GM21717 (cell line): Measurements from ENCODE around the gene FOXK1.
"Not testable (repeated sequence)": the region's sequence is repeated elsewhere in the genome, so short reads cannot be mapped to it uniquely, and the experiment has no call there.

ENCODE experiments used
- ATAC-seq: cut with Tn5 transposase; IDR thresholded peaks from one replicate; pipeline ENCODE4 v1.9.1; 2021; ENCODE audit warnings: mild to moderate bottlenecking, moderate library complexity; ENCODE audit not compliant: unreplicated experiment

Gene FOXK1

DNA sequence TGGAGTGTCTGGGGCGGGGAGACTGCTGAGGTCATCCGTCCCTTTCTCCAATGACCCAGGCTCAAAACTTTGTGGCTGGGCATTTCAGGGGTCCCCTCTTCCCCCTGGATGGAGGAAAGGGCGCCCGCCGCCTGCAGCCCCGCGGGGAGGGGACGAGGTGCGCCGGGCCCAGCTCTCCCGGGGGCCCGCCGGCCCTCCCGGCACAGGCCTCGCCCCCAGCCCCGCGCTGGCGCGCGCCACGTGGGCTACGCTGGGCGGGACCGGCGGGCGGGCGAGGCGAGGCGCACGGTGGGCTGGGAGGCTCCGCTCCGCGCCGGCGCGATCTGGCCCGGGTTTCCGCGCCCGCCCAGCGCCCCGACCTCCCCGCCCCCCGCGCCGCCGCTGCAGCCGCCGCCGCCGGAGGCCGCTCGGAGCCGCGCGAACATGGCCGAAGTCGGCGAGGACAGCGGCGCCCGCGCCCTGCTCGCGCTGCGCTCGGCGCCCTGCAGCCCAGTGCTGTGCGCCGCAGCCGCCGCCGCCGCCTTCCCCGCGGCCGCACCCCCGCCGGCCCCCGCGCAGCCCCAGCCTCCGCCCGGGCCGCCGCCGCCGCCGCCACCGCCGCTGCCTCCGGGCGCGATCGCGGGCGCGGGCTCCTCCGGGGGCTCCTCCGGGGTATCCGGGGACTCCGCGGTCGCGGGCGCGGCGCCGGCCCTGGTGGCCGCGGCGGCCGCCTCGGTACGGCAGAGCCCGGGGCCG lies at the start of gene FOXK1:
FOXK1 (plus strand) TSS at position 410 of the 735 bp plus-strand sequence; CDS start at position 424, 14 bp downstream.
- ATAC-seq, result peak; percentile 54

DNA sequence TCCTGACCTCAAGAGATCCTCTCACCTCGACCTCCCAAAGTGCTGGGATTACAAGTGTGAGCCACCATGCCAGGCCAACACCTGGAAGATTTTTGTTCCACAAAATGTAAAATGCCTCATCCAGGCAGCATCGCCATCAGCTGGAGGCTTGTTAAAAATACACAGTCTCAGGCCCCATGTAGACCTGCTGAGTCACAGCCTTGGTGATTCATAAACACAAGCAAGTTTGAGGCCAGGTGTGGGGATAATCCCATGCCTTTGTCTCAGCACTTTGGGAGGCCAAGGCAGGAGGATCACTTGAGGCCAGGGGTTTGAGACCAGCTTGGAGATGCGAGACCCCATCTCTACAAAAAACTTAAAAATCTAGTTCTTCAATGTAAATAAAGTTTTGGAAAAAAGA lies 49.1 kb upstream of the FOXK1 start:
- ATAC-seq, result no peak

DNA sequence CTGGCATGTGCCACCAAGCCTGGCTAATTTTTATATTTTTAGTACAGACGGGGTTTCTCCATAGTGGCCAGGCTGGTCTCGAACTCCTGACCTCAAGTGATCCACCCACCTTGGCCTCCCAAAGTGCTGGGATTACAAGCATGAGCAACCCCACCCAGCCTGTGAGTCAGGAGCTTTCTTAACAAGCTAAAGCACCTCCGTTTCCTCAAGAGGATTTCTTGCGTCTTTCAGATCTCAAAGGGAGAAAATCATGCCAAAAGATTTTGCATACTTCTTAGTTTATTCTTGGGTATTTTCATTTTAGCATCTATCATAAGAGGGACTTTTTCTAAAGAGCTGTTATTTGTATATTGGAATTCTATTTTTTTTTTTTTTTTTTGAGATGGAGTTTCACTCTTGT lies 47.9 kb upstream of the FOXK1 start:
- ATAC-seq, result no peak

DNA sequence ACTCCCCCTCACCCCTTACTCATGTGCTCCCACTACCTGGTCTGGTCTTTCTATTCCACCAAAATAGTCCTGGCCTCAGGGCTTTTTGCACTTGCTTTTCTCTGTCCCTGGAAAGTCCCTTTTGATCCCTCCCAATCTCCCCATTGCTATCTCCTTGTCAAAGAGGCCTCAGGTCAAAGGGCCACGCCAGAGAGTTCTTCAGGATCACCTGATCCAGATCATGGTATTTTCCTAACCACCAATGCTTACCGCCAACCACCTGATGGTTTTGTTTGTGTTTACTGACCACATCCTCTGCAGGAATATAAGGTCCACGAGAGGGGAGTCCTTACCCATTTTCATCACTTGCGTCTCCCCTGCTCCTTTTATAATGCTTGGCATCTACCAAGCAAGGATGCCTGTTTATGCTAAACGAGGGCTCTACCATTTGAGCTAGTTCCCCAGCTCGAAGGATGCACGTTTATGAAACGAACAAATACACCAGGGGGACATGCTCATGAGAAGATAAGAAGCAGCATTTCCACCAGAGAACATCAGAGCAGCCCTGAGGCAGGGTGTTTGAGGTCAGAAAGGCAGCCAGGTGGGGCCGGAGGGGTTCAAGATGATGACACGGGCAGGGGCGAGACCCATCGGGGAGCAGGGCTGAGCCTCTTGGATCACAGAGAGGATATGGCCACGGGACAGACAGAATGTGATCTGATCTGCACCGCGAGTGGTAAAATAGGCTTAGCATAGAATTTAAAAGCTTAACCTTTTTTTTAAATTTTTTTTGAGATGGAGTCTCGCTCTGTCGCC lies 43.1 kb upstream of the FOXK1 start:
- ATAC-seq, result no peak

DNA sequence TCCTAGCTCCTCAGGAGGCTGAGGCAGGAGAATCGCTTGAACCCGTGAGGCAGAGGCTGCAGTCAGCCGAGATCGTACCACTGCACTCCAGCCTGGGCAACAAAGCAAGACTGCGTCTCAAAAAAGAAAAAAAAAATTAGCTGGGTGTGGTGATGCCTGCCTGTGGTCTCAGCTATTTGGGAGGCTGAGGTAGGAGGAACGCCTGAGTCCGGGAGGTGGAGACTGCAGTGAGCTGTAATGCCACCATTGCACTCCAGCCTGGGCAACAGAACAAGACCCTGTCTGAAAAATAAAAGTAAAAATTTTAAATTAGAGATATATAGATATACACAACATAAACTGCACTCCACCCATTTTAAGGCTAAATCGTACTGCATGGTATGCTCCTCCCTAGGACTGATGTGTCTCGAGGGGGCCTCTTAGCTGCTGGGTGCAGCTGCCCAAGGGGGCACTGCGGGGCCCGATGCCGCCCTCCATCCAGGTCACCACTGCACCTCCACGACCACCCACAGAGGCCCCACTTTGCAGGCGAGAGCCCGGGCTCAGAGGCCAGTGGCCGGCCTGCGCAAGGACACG lies 40.9 kb upstream of the FOXK1 start:
- no peak for ATAC-seq

DNA sequence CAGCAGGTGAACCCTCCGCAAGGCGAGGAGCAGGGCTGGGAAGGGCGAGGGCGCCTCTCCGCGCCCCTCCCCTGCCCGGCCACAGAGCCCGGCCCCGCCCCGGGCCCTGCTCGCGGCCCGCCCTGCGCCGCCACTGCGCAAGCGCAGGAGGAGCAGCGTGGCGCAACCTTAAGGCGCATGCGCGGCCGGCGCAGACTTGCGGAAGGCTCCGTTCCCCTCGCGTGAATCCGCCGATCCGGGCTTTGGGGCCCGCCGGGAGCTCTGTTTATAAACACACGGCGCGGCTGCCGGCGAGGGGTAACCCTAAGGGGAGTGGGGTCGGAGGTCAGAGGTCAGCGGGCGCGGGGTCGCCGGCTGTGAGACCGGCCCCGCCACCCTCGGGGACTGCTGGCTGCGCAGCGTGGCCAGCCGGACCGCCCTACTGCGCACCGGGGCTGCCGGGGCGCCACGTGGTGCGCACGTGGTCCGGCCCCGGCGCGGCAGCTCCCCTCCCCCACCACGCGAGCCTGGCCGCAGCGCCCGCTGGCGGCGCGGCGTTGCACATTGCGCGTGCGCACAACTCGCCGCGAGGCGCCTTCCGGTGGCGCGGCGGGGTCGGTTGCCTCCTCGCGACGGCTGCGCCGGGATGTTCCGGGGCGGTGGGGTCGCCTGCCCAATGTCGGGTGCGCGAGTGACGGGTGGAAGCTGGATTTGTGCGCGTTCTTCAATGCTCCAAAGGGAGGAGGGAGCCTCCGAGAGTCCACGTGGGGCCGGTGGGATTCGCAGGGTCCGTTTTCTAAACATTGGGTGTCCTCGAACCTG lies 40.2 kb upstream of the FOXK1 start:
- peak; percentile 77 for ATAC-seq

DNA sequence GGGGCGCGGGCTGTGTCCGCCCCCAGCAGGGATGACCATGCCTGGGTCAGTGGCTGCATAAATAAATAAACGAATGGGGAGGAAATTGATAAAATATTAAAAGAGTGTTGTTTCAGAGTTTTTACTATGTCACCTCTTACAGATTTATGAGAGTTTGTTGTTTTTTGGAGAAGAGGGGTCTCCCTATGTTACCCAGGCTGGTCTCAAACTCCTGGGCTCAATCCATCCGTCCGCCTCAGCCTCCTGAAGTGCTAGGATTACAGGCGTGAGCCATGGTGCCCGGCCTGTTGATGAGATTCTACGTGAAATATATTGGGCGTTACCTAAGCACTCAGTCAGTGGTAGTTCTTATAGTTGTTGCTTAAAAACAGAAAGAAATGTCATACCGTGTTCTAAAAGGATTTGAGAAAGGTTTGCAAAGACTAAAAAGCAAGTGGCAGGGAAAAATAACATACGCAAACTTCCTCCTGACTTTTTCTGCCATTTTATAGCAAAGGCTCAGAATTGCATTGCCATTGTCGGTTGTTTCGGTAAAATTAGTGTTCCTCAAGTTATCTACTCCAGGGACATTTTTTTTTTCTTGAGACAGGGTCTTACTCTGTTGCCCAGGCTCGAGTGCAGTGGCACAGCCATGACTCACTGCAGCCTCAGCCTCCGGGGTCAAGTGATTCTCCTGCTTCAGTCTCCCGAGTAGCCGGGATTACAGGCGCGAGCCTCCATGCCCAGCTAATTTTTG lies 39.5 kb upstream of the FOXK1 start:
- no peak for ATAC-seq

DNA sequence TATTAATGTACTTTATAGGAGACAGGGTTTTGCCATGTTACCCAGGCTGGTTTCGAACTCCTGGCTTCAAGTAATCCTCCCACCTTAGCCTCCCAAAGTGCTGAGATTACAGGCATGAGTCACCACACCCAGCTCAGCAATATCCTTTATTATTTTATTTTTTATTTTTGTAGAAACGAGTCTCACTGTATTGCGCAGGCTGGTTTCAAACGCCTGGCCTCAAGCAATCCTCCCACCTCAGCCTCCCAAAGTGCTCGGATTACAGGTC lies 39.0 kb upstream of the FOXK1 start:
- ATAC-seq, result not testable (repeated sequence)

DNA sequence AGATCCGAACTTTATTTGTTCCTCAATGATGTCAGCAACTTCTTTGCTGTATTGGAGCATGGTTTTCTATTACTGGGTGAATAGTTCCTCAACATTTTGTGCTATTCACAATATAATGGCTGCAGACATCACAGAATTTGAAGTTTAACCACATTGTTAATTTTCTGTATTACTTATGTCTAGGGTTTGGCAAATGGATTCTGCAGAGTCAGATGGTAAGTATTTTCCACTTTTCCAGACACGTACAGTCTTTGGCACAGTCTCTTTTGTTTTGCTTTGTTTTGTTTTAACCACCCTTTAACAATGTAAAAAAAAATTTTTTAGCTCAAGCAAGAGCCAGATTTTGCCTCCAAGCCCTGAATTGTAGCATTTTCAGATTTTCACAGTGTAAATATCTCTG lies 36.8 kb upstream of the FOXK1 start:
- ATAC-seq, result no peak

DNA sequence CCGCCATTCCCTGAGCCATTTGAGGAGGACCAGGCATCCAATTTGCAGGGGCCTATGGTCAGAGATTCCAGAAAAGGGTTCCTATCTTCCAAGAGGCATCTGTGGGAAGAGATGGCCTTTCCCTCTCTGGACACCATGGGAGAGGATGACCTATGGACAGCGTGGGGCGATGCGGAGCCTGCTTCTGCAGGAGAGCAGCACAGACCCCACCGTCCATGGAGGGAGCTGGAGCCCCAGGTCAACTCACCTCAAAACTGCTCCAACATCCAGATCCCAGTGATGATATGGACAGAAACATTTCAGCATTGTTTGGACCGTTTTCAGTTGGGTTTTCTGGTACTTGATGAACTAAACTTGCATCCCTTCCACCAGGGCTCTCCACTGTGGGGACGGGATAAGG lies 34.0 kb upstream of the FOXK1 start:
- no peak for ATAC-seq

DNA sequence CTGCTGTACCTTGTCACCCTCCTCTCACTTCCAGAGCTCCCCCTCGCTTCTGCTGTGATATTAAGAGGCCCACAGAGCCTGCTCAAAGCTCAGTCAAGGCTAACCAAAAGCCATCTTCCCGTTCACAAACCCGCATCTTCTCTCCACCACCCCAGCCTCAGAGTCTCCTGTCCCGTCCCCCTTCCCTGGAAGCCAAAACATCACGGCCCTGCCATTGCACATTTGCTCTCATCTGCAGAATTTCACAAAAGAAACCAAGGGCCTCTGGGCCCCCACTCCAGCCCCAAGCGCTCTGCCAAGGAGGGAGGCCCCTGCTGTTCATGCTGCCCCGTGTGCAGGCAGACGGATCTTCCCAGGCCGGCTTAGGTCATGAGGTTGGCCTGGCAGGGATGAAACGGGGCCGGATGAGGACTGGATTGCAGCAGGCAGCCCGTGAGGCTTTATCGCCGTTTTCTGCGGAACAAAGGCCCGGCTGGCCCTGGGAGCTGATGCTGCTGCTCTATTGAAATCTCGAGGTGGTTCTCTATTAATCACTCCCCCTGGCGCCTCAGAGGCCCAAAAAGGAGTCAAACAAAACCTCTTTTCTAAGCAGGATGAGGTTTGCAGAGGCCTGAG lies 31.6 kb upstream of the FOXK1 start:
- ATAC-seq, result no peak

DNA sequence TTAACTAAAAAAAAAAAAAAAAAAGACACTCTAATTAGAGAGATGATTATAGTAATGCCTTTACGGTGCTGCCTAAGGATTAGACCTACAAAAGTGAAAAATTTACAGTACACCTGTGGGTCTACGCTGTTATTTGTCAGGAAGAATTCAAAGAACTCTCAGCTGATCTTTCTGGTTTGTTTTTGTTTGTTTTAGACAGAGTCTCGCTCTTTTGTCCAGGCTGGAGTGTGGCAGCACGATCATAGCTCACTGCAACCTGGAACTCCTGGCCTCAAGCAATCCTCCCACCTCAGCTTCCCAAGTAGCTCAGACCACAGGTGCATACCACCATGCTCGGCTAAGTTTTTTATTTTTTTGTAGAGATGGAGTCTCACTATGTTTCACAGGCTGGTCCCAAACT lies 28.3 kb upstream of the FOXK1 start:
- ATAC-seq, result no peak

DNA sequence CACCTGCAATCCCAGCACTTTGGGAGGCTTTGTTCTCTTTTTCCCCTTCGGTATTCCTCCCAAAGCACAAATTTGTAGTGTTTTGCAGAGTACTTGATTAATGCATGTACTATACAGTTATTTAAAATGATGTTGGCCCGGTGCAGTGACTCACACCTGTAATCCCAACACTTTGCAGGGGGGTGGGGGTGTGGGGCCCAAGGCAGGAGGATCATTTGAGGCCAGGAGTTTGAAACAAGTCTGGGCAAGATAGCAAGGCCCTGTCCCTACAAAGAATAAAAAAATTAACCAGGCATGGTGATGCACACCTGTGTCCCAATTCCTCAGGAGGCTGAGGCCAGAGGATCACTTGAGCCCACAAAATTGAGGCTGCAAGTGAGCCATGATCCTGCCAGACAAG lies 26.8 kb upstream of the FOXK1 start:
- no peak for ATAC-seq

DNA sequence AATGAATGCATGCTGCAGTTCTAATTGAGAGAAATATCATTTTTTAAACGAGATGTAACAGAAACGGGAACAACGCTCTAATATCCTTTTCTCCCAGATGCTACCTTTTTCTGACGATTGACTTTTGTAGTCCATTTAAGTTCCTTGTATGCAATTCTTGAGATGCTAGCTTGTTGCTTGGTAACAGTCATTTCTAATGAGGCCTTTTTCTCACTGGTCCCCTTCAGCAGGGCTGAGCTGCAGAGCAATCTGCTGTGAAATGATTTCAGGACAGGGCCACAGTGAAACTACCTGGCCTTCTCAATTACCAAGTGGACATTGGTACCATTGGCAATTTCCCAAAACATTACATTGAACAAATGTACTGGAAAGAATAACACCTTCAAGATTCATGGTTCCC lies 26.2 kb upstream of the FOXK1 start:
- no peak for ATAC-seq

DNA sequence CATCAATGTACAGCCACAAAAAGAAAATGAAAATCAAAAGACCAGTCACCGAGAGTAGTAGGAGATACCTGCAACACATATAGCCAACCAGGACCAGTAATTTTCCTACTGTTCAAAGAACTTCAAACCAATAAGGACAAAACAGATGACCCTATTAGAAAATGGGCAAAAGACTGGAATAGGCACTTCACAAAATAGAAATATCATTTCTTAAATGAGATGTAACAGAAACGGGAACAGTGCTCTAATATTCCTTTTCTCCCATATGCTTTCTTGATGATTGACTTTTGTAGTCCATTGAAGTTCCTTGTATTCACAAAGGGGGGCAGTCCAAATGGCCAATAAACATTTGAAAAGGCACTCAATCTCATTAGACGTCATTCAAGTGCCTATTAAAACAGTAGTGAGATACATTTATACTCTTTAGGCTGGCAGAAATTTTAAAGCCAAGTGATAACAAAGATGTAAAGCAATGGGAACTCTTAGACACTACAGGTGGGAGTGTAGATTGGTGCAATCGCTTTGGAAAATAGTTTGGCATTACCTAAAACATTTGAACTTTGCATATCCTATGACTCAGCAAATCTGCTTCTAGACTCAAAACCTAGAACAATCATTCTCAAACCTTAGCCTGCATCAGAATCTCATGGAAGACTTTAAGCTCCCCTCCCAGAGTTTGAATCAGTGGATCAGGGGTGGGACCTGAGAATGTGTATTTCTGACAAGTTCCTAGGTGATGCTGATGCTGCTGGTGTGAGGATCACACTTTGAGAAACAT lies 24.3 kb upstream of the FOXK1 start:
- ATAC-seq, result no peak

DNA sequence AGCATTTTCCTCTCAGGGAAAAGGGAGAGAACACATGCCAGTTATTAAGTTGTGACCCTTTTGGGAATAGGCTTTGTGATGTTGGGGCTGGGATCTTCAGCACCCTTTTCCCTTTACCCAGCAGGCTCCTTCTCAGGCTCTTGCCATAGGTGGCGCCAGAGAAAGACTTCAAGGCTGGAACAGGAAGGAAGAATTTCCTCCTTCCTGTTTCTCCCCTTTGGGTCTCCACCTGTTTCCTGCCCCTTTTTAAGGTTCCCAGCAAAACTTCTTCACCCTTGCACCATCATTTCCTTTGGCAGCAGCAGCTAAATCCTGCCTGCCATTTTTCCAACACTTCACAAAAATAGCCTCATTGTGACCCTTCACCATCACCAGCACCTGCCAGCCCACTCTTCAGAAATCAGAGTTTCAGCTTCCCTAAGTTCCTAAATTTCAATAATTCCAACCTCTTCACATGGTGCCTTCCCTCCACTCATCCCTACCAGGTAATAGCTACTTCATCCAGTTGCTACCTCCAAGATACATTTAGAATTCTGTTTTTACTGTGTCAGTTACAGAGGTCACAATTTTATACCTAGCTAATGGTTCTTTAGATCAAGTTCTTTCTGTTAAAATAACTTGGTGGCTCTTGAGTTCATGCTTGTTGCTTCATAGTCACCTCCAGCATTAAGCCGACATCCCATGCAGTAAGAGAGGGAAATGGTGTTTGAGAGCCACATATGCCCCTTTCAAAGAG lies 22.4 kb upstream of the FOXK1 start:
- ATAC-seq, result no peak

DNA sequence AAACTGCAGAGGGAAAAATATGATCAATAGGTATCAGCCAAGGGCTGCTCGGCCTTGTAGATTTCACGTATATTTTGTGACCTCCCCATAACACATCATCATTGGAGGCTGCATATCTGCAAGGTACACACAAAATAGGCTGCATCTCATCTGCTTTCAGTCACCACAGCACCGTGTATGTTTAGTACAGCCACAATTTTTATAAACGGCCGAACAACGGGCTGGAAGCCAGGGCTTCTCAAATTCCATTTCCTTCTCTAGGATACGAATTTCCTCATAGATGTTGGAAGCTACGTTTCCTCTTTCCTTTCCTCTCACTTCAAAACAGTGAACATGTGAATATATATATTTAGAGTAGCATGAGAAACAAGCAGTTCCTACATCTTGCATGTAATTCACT lies 20.2 kb upstream of the FOXK1 start:
- ATAC-seq, result no peak

DNA sequence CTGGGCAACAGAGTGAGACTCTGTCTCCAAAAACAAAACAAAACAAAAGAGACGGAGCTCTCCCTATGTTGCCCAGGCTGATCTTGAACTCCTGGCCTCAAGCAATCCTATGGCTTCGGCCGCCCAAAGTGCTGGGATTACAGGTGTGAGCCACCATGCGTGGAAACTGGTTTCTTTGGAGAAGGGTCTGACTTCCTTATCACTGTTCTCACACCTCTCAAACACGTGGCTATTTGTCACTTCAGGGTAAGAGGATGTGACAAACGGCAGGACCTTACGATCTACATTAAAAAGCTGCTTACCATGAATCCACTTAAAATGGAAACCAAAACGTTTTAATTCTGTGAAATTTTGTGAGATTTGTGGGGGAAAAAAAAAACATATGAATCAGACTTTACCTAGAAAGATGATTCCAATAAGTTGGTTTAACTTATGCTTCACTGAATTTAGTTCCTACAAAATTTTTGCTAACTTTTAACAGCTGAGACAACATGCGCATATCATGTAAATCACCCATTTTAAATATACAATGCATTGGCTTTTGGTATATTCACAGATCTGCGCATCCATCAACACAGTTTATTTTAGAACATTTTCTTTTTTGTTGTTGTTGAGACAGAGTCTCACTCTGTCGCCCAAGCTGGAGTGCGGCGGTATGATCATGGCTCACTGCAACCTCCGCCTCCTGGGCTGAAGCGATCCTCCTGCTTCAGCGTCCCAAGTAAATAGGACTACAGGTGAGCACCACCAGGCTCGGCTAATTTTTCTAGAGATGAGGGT lies 18.7 kb upstream of the FOXK1 start:
- ATAC-seq, result no peak
